Measurements from ENCODE around the gene ATP9A.

- TF ChIP-seq POLR2A (IDR thresholded peaks at IDR 0.05) (no peak), CTCF (IDR thresholded peaks at IDR 0.05) (no peak)
Observed at GRCh38 chr20:51775241-51775640, 7.1 kb upstream of the ATP9A start.

All from right lobe of liver (tissue), 4 donors.